ENCODE data around the gene MXD4. TPM values are rescaled to one million over a fixed set of nuclear protein-coding genes. Genes with fewer than 3 reads are reported as not detected.

The MXD4 gene
- total and polyA plus RNA-seq, 2 experiments from 2014 or later: 6.9 to 19.9 TPM

DNA sequence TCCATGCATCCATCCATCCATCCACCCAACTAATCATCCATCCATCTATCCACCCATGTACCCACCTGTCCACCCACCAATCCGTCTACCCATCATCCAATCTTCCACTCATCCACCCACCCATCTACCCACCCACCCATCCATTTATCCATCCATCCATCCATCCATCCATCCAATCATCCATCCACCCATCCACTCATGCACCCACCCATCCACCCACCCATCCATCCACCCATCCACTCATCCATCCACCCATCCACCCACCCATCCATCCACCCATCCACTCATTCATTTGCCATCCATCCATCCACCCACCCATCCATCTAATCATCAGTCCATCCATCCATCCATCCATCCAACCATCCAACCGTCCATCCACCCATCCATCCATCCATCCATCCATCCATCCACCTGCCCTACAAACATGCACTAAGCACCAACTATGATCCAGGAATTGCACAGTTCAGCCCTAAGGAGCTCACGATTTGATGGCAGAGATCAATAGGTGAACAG lies 21.3 kb upstream of the MXD4 start:
- no peak overlapping the region for H2AFZ ChIP-seq
- no peaks in the 10 kb centered on the region for H3F3A ChIP-seq (replicated peaks; ENCODE audit: low read depth)
- H3K4me1 ChIP-seq (ENCODE audit: insufficient read depth): no peaks in the 10 kb centered on the region
- Mint-ChIP-seq H3K4me1 (peaks cover 9% of the 10 kb centered on the region), H3K9me3 (no peaks in the 10 kb centered on the region), H3K27ac (no peak overlapping the region), H3K36me3 (ENCODE audit: low read depth) (no peaks in the 10 kb centered on the region; the same call in 2 of the 3 replicates), H3K4me3 (no peak overlapping the region), H3K27me3 (ENCODE audit: insufficient read depth, low read depth, poor library complexity) (peaks cover 15% of the 10 kb centered on the region)
- DNase-seq (ENCODE audit: low spot score): no peak
- H3K27me3 ChIP-seq (ENCODE audit: insufficient read depth): no peaks in the 10 kb centered on the region
- TF ChIP-seq POLR2AphosphoS5 (IDR thresholded peaks at IDR 0.05; ENCODE audit: low read depth): no peak
- no peak for TF ChIP-seq ZNF114 (CRISPR knock-in tag; IDR thresholded peaks at IDR 0.05)
- TF ChIP-seq, protein P1, sequence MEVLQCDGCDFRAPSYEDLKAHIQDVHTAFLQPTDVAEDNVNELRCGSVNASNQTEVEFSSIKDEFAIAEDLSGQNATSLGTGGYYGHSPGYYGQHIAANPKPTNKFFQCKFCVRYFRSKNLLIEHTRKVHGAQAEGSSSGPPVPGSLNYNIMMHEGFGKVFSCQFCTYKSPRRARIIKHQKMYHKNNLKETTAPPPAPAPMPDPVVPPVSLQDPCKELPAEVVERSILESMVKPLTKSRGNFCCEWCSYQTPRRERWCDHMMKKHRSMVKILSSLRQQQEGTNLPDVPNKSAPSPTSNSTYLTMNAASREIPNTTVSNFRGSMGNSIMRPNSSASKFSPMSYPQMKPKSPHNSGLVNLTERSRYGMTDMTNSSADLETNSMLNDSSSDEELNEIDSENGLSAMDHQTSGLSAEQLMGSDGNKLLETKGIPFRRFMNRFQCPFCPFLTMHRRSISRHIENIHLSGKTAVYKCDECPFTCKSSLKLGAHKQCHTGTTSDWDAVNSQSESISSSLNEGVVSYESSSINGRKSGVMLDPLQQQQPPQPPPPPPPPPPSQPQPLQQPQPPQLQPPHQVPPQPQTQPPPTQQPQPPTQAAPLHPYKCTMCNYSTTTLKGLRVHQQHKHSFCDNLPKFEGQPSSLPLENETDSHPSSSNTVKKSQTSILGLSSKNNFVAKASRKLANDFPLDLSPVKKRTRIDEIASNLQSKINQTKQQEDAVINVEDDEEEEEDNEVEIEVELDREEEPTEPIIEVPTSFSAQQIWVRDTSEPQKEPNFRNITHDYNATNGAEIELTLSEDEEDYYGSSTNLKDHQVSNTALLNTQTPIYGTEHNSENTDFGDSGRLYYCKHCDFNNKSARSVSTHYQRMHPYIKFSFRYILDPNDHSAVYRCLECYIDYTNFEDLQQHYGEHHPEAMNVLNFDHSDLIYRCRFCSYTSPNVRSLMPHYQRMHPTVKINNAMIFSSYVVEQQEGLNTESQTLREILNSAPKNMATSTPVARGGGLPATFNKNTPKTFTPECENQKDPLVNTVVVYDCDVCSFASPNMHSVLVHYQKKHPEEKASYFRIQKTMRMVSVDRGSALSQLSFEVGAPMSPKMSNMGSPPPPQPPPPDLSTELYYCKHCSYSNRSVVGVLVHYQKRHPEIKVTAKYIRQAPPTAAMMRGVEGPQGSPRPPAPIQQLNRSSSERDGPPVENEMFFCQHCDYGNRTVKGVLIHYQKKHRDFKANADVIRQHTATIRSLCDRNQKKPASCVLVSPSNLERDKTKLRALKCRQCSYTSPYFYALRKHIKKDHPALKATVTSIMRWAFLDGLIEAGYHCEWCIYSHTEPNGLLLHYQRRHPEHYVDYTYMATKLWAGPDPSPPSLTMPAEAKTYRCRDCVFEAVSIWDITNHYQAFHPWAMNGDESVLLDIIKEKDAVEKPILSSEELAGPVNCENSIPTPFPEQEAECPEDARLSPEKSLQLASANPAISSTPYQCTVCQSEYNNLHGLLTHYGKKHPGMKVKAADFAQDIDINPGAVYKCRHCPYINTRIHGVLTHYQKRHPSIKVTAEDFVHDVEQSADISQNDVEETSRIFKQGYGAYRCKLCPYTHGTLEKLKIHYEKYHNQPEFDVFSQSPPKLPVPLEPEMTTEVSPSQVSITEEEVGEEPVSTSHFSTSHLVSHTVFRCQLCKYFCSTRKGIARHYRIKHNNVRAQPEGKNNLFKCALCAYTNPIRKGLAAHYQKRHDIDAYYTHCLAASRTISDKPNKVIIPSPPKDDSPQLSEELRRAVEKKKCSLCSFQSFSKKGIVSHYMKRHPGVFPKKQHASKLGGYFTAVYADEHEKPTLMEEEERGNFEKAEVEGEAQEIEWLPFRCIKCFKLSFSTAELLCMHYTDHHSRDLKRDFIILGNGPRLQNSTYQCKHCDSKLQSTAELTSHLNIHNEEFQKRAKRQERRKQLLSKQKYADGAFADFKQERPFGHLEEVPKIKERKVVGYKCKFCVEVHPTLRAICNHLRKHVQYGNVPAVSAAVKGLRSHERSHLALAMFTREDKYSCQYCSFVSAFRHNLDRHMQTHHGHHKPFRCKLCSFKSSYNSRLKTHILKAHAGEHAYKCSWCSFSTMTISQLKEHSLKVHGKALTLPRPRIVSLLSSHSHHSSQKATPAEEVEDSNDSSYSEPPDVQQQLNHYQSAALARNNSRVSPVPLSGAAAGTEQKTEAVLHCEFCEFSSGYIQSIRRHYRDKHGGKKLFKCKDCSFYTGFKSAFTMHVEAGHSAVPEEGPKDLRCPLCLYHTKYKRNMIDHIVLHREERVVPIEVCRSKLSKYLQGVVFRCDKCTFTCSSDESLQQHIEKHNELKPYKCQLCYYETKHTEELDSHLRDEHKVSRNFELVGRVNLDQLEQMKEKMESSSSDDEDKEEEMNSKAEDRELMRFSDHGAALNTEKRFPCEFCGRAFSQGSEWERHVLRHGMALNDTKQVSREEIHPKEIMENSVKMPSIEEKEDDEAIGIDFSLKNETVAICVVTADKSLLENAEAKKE (CRISPR knock-in tag; IDR thresholded peaks at IDR 0.05): no peak
- TF ChIP-seq, protein P2, sequence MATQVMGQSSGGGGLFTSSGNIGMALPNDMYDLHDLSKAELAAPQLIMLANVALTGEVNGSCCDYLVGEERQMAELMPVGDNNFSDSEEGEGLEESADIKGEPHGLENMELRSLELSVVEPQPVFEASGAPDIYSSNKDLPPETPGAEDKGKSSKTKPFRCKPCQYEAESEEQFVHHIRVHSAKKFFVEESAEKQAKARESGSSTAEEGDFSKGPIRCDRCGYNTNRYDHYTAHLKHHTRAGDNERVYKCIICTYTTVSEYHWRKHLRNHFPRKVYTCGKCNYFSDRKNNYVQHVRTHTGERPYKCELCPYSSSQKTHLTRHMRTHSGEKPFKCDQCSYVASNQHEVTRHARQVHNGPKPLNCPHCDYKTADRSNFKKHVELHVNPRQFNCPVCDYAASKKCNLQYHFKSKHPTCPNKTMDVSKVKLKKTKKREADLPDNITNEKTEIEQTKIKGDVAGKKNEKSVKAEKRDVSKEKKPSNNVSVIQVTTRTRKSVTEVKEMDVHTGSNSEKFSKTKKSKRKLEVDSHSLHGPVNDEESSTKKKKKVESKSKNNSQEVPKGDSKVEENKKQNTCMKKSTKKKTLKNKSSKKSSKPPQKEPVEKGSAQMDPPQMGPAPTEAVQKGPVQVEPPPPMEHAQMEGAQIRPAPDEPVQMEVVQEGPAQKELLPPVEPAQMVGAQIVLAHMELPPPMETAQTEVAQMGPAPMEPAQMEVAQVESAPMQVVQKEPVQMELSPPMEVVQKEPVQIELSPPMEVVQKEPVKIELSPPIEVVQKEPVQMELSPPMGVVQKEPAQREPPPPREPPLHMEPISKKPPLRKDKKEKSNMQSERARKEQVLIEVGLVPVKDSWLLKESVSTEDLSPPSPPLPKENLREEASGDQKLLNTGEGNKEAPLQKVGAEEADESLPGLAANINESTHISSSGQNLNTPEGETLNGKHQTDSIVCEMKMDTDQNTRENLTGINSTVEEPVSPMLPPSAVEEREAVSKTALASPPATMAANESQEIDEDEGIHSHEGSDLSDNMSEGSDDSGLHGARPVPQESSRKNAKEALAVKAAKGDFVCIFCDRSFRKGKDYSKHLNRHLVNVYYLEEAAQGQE (IDR thresholded peaks at IDR 0.05; ENCODE audit: unreplicated experiment): no peak
- no peak for TF ChIP-seq EZH2 (IDR thresholded peaks at IDR 0.05; ENCODE audit: low read depth, unreplicated experiment)
- TF ChIP-seq EZH2phosphoT487 (IDR thresholded peaks at IDR 0.05; ENCODE audit: unreplicated experiment): no peak
- TF ChIP-seq NANOG (IDR thresholded peaks at IDR 0.05; ENCODE audit: borderline replicate concordance): no peak
- no peak for TF ChIP-seq ZNF331 (CRISPR knock-in tag; IDR thresholded peaks at IDR 0.05; ENCODE audit: low read depth)
- TF ChIP-seq STAT1 (IDR thresholded peaks at IDR 0.05; ENCODE audit: unreplicated experiment): no peak
- TF ChIP-seq, protein P3, sequence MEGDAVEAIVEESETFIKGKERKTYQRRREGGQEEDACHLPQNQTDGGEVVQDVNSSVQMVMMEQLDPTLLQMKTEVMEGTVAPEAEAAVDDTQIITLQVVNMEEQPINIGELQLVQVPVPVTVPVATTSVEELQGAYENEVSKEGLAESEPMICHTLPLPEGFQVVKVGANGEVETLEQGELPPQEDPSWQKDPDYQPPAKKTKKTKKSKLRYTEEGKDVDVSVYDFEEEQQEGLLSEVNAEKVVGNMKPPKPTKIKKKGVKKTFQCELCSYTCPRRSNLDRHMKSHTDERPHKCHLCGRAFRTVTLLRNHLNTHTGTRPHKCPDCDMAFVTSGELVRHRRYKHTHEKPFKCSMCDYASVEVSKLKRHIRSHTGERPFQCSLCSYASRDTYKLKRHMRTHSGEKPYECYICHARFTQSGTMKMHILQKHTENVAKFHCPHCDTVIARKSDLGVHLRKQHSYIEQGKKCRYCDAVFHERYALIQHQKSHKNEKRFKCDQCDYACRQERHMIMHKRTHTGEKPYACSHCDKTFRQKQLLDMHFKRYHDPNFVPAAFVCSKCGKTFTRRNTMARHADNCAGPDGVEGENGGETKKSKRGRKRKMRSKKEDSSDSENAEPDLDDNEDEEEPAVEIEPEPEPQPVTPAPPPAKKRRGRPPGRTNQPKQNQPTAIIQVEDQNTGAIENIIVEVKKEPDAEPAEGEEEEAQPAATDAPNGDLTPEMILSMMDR (conservative IDR thresholded peaks at IDR 0.05; ENCODE audit: low read depth in 2 of 2): no peak
- TF ChIP-seq, protein P4, sequence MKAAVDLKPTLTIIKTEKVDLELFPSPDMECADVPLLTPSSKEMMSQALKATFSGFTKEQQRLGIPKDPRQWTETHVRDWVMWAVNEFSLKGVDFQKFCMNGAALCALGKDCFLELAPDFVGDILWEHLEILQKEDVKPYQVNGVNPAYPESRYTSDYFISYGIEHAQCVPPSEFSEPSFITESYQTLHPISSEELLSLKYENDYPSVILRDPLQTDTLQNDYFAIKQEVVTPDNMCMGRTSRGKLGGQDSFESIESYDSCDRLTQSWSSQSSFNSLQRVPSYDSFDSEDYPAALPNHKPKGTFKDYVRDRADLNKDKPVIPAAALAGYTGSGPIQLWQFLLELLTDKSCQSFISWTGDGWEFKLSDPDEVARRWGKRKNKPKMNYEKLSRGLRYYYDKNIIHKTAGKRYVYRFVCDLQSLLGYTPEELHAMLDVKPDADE (IDR thresholded peaks at IDR 0.05): no peak
- no peak for TF ChIP-seq JUNB (IDR thresholded peaks at IDR 0.05; ENCODE audit: unreplicated experiment)
- H3K27ac ChIP-seq (ENCODE audit: low read depth): no peak overlapping the region
- no peaks in the 10 kb centered on the region for H3K79me2 ChIP-seq (replicated peaks; ENCODE audit: insufficient read depth)
- H4K20me1 ChIP-seq (replicated peaks; ENCODE audit: insufficient read depth): no peaks in the 10 kb centered on the region
- ATAC-seq: no peak
- H3K4me3 ChIP-seq: no peak overlapping the region
- no peaks in the 10 kb centered on the region for H3K36me3 ChIP-seq (ENCODE audit: insufficient read depth)
- no peaks in the 10 kb centered on the region for H3K9me2 ChIP-seq (ENCODE audit: insufficient read depth)
- no peak overlapping the region for H3K4me2 ChIP-seq
